Activated CD4-positive, alpha-beta memory T cell treated with anti-CD3 and anti-CD28 coated beads, Interleukin-2, amount 10 ng/mL, durations not matched to agents 7 days and 5 days (primary cell): ENCODE measurements around the gene DSTN. TPM values are rescaled to one million over a fixed set of nuclear protein-coding genes. Genes with fewer than 3 reads are reported as not detected.

Source experiments
- CTCF ChIA-PET: fragments of 350-600 bp; sonication (Branson Sonifier 250); formaldehyde crosslinking; loops from one replicate; lab custom pipeline; 2021; ENCODE audit warnings: antibody characterized with exemption, inconsistent platforms; lab: Charles Lee
- POLR2A ChIA-PET: fragments of 350-600 bp; sonication (Branson Sonifier 250); formaldehyde crosslinking; loops from one replicate; lab custom pipeline; 2021; ENCODE audit warnings: antibody characterized with exemption; lab: Charles Lee
- DNase-seq: peaks from one replicate; pipeline ENCODE4 v3.0.0-alpha.2; 2020
- H3K27ac Mint-ChIP-seq: one replicate; pipeline ENCODE4 v1.8.0; 2021; ENCODE audit warnings: mild to moderate bottlenecking, mixed read lengths
- H3K27me3 Mint-ChIP-seq: one replicate; pipeline ENCODE4 v1.8.0; 2021; ENCODE audit warnings: mixed read lengths
- H3K36me3 Mint-ChIP-seq: one replicate; pipeline ENCODE4 v1.8.0; 2021; ENCODE audit warnings: low read depth, mixed read lengths
- H3K4me1 Mint-ChIP-seq: one replicate; pipeline ENCODE4 v1.8.0; 2021; ENCODE audit warnings: mixed read lengths
- H3K4me3 Mint-ChIP-seq: one replicate; pipeline ENCODE4 v1.8.0; 2021; ENCODE audit warnings: mild to moderate bottlenecking, mixed read lengths
- H3K9me3 Mint-ChIP-seq: one replicate; pipeline ENCODE4 v1.8.0; 2021; ENCODE audit warnings: mixed read lengths
- total RNA-seq, 2 experiments: library from RNA; stranded (reverse); gene quantifications; one replicate each; pipeline ENCODE4 v1.2.3, GENCODE V29; 2021

The DSTN gene
- total RNA-seq, 2 experiments from 2014 or later, result 104 to 109 TPM

- no peak overlapping the region for H3K4me3 Mint-ChIP-seq
- peaks cover 6% of the 10 kb centered on the region for H3K27me3 Mint-ChIP-seq
- peak; percentile 52 for DNase-seq
- peak overlapping the region; percentile 71 for H3K27ac Mint-ChIP-seq
- ChIA-PET POLR2A (interaction anchor here (1.1 to 1.8 kb wide), 5 partner anchors 17 to 460 kb away, joined by 3 to 6 read pairs (median 3); no protein-coding TSS in a partner anchor), CTCF (interaction anchor here (1.0 to 8.2 kb wide), 5 partner anchors 28 to 463 kb away, joined by 3 to 77 read pairs (median 6); partner anchors contain the start of gene RRBP1)
- H3K36me3 Mint-ChIP-seq, result no peaks in the 10 kb centered on the region
- H3K4me1 Mint-ChIP-seq, result peaks cover 51% of the 10 kb centered on the region
- no peaks in the 10 kb centered on the region for H3K9me3 Mint-ChIP-seq
Measured at GRCh38 chr20:17533396-17533795, 36.5 kb upstream of the DSTN start.

GRCh38 chr20:17534077-17534476 lies 35.8 kb upstream of the DSTN start:
- POLR2A ChIA-PET, result interaction anchor here (1.0 to 1.8 kb wide), 2 partner anchors 29 to 76 kb away, joined by 4 to 6 read pairs; no protein-coding TSS in a partner anchor
- no peak for DNase-seq
- CTCF ChIA-PET, result interaction anchor here (2.0 to 8.2 kb wide), 3 partner anchors 29 to 364 kb away, joined by 6 to 77 read pairs (median 16); partner anchors contain the start of gene RRBP1
- Mint-ChIP-seq H3K9me3 (no peaks in the 10 kb centered on the region), H3K27me3 (peaks cover 10% of the 10 kb centered on the region), H3K36me3 (no peaks in the 10 kb centered on the region), H3K4me1 (peaks cover 56% of the 10 kb centered on the region), H3K27ac (peak overlapping the region; percentile 71), H3K4me3 (no peak overlapping the region)

- H3K4me1 Mint-ChIP-seq, result peaks cover 45% of the 10 kb centered on the region
- DNase-seq, result peak; percentile 77
- H3K36me3 Mint-ChIP-seq, result no peaks in the 10 kb centered on the region
- no peak overlapping the region for H3K4me3 Mint-ChIP-seq
- peaks cover 25% of the 10 kb centered on the region for H3K27me3 Mint-ChIP-seq
- ChIA-PET POLR2A (interaction anchor here (0.6 to 1.7 kb wide), 7 partner anchors 32 to 432 kb away, joined by 3 to 11 read pairs (median 3); partner anchors contain the start of genes DSTN and RRBP1), CTCF (interaction anchor here (0.6 to 3.6 kb wide), 19 partner anchors 11 to 402 kb away, joined by 3 to 33 read pairs (median 4); partner anchors contain the start of genes DSTN and RRBP1)
- no peak overlapping the region for H3K27ac Mint-ChIP-seq
- H3K9me3 Mint-ChIP-seq, result no peaks in the 10 kb centered on the region
Measured at GRCh38 chr20:17536944-17537444, 32.9 kb upstream of the DSTN start.

- DNase-seq, result no peak
- Mint-ChIP-seq H3K27me3 (peaks cover 30% of the 10 kb centered on the region), H3K36me3 (no peaks in the 10 kb centered on the region), H3K9me3 (no peaks in the 10 kb centered on the region), H3K27ac (no peak overlapping the region), H3K4me3 (no peak overlapping the region), H3K4me1 (peaks cover 42% of the 10 kb centered on the region)
- CTCF ChIA-PET, result interaction anchor here (1.6 to 3.6 kb wide), 3 partner anchors 73 to 401 kb away, joined by 4 to 16 read pairs (median 8); no protein-coding TSS in a partner anchor
- POLR2A ChIA-PET, result no interaction called here
Measured at GRCh38 chr20:17537959-17538358, 31.9 kb upstream of the DSTN start.

- Mint-ChIP-seq H3K4me1 (peaks cover 36% of the 10 kb centered on the region), H3K27ac (no peak overlapping the region), H3K36me3 (no peaks in the 10 kb centered on the region), H3K4me3 (no peak overlapping the region), H3K27me3 (peaks cover 37% of the 10 kb centered on the region), H3K9me3 (no peaks in the 10 kb centered on the region)
- peak; percentile 58 for DNase-seq
- ChIA-PET POLR2A (interaction anchor here (2.3 kb wide), 1 partner anchor 32 kb away, joined by 8 read pairs; the partner anchor contains the start of gene DSTN), CTCF (interaction anchor here (1.3 kb wide), 1 partner anchor 359 kb away, joined by 4 read pairs; no protein-coding TSS in a partner anchor)
Measured at GRCh38 chr20:17538517-17539170, 31.2 kb upstream of the DSTN start.

- ChIA-PET POLR2A (no interaction called here), CTCF (interaction anchor here (0.9 to 3.3 kb wide), 2 partner anchors 34 to 141 kb away, joined by 3 to 15 read pairs; partner anchors contain the start of gene RRBP1)
- peaks cover 56% of the 10 kb centered on the region for H3K27me3 Mint-ChIP-seq
Measured at GRCh38 chr20:17541596-17541995, 28.3 kb upstream of the DSTN start.

GRCh38 chr20:17541996-17542395 lies 27.9 kb upstream of the DSTN start:
- Mint-ChIP-seq H3K9me3 (no peaks in the 10 kb centered on the region), H3K27me3 (peaks cover 53% of the 10 kb centered on the region), H3K4me1 (peaks cover 21% of the 10 kb centered on the region), H3K36me3 (no peaks in the 10 kb centered on the region), H3K4me3 (no peak overlapping the region), H3K27ac (no peak overlapping the region)
- no peak for DNase-seq
- CTCF ChIA-PET, result interaction anchor here (0.9 to 3.3 kb wide), 3 partner anchors 29 to 140 kb away, joined by 3 to 15 read pairs (median 3); partner anchors contain the start of gene RRBP1
- POLR2A ChIA-PET, result no interaction called here

More at GRCh38 chr20:17541596-17541995, 28.3 kb upstream of the DSTN start:
- peaks cover 25% of the 10 kb centered on the region for H3K4me1 Mint-ChIP-seq
- no peaks in the 10 kb centered on the region for H3K9me3 Mint-ChIP-seq
- no peaks in the 10 kb centered on the region for H3K36me3 Mint-ChIP-seq
- no peak overlapping the region for H3K27ac Mint-ChIP-seq
- no peak for DNase-seq
- no peak overlapping the region for H3K4me3 Mint-ChIP-seq

- POLR2A ChIA-PET, result interaction anchor here (1.5 kb wide), 1 partner anchor 68 kb away, joined by 3 read pairs; no protein-coding TSS in a partner anchor
Measured at GRCh38 chr20:17542481-17542880, 27.4 kb upstream of the DSTN start.

GRCh38 chr20:17542993-17543412 lies 26.9 kb upstream of the DSTN start:
- Mint-ChIP-seq H3K9me3 (no peaks in the 10 kb centered on the region), H3K27me3 (peaks cover 53% of the 10 kb centered on the region), H3K36me3 (no peaks in the 10 kb centered on the region), H3K4me1 (peaks cover 11% of the 10 kb centered on the region), H3K27ac (no peak overlapping the region), H3K4me3 (no peak overlapping the region)
- ChIA-PET CTCF (interaction anchor here (1.1 to 1.4 kb wide), 2 partner anchors 28 to 38 kb away, joined by 3 to 5 read pairs; no protein-coding TSS in a partner anchor), POLR2A (interaction anchor here (1.5 kb wide), 1 partner anchor 67 kb away, joined by 3 read pairs; no protein-coding TSS in a partner anchor)
- DNase-seq, result no peak

More at GRCh38 chr20:17542481-17542880, 27.4 kb upstream of the DSTN start:
- no peak overlapping the region for H3K4me3 Mint-ChIP-seq
- no peaks in the 10 kb centered on the region for H3K36me3 Mint-ChIP-seq
- H3K9me3 Mint-ChIP-seq, result no peaks in the 10 kb centered on the region
- no peak overlapping the region for H3K27ac Mint-ChIP-seq
- H3K27me3 Mint-ChIP-seq, result peaks cover 56% of the 10 kb centered on the region
- no peak for DNase-seq
- H3K4me1 Mint-ChIP-seq, result peaks cover 16% of the 10 kb centered on the region
- CTCF ChIA-PET, result interaction anchor here (1.1 to 3.3 kb wide), 2 partner anchors 29 to 140 kb away, joined by 3 to 15 read pairs; partner anchors contain the start of gene RRBP1

GRCh38 chr20:17543531-17544131 lies 26.2 kb upstream of the DSTN start:
- DNase-seq, result no peak
- Mint-ChIP-seq H3K27me3 (peaks cover 55% of the 10 kb centered on the region), H3K27ac (no peak overlapping the region), H3K36me3 (no peaks in the 10 kb centered on the region), H3K4me1 (peaks cover 6% of the 10 kb centered on the region), H3K9me3 (no peaks in the 10 kb centered on the region), H3K4me3 (no peak overlapping the region)
- CTCF ChIA-PET, result interaction anchor here (1.4 kb wide), 1 partner anchor 38 kb away, joined by 5 read pairs; no protein-coding TSS in a partner anchor
- POLR2A ChIA-PET, result interaction anchor here (1.5 kb wide), 1 partner anchor 66 kb away, joined by 3 read pairs; no protein-coding TSS in a partner anchor

GRCh38 chr20:17545127-17545526 lies 24.7 kb upstream of the DSTN start:
- CTCF ChIA-PET, result no interaction called here
- H3K27ac Mint-ChIP-seq, result no peak overlapping the region

GRCh38 chr20:17549131-17549530 lies 20.7 kb upstream of the DSTN start:
- DNase-seq, result no peak
- H3K9me3 Mint-ChIP-seq, result no peaks in the 10 kb centered on the region
- no peak overlapping the region for H3K27ac Mint-ChIP-seq
- H3K27me3 Mint-ChIP-seq, result peaks cover 31% of the 10 kb centered on the region
- no peak overlapping the region for H3K4me3 Mint-ChIP-seq
- no peaks in the 10 kb centered on the region for H3K36me3 Mint-ChIP-seq
- CTCF ChIA-PET, result no interaction called here
- no peaks in the 10 kb centered on the region for H3K4me1 Mint-ChIP-seq
- POLR2A ChIA-PET, result no interaction called here

More at GRCh38 chr20:17545127-17545526, 24.7 kb upstream of the DSTN start:
- DNase-seq, result no peak
- Mint-ChIP-seq H3K4me1 (peaks cover 4% of the 10 kb centered on the region), H3K27me3 (peaks cover 61% of the 10 kb centered on the region), H3K9me3 (no peaks in the 10 kb centered on the region), H3K4me3 (no peak overlapping the region), H3K36me3 (no peaks in the 10 kb centered on the region)
- POLR2A ChIA-PET, result no interaction called here
